ENCODE data around the gene ANKRD13D. TPM values are rescaled to one million over a fixed set of nuclear protein-coding genes. Genes with fewer than 3 reads are reported as not detected.

Gene ANKRD13D
- total and polyA plus RNA-seq, 2 experiments from 2014 or later, result 20.3 to 30.8 TPM

DNA sequence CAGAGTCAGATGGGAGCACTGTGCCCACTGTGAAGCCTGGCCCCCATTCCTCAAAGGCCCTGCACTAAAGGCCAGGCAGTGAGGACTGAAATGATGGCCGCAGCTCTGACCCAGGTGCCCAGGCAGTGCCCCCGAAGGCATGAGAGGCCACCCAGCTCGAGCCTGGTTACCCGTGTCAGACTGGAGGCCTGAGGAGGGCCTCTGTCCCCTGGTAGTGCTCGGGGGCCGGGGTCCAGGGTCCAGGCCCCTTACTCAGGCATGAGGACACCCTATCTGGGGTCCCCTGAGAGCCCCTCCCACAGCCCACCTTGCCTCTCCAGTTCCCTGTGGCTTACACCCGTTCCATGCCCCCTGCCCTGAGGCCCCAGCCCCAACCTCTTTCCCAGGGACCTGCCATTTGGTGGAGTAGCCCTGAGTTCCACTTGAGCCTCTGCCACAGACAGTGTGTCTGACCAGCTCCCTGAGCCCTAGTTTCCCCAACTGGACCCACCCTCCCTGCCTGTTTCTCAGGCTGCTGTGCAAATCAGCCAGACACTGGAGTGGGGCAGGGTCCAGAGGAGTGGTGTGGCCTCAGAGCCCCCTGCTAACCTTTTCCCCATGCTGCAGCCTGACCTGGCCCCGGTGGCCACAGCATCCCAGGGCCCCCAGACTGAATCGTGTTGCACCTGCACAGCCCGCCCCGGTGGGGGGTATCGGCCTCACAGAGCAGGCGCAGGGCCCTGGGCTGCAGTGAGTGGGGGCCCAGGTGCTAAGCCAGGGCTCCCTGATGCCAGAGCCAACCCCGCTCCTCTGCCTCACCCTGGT is 10.8 kb upstream of the ANKRD13D start (continued):
- TF ChIP-seq, protein P1, sequence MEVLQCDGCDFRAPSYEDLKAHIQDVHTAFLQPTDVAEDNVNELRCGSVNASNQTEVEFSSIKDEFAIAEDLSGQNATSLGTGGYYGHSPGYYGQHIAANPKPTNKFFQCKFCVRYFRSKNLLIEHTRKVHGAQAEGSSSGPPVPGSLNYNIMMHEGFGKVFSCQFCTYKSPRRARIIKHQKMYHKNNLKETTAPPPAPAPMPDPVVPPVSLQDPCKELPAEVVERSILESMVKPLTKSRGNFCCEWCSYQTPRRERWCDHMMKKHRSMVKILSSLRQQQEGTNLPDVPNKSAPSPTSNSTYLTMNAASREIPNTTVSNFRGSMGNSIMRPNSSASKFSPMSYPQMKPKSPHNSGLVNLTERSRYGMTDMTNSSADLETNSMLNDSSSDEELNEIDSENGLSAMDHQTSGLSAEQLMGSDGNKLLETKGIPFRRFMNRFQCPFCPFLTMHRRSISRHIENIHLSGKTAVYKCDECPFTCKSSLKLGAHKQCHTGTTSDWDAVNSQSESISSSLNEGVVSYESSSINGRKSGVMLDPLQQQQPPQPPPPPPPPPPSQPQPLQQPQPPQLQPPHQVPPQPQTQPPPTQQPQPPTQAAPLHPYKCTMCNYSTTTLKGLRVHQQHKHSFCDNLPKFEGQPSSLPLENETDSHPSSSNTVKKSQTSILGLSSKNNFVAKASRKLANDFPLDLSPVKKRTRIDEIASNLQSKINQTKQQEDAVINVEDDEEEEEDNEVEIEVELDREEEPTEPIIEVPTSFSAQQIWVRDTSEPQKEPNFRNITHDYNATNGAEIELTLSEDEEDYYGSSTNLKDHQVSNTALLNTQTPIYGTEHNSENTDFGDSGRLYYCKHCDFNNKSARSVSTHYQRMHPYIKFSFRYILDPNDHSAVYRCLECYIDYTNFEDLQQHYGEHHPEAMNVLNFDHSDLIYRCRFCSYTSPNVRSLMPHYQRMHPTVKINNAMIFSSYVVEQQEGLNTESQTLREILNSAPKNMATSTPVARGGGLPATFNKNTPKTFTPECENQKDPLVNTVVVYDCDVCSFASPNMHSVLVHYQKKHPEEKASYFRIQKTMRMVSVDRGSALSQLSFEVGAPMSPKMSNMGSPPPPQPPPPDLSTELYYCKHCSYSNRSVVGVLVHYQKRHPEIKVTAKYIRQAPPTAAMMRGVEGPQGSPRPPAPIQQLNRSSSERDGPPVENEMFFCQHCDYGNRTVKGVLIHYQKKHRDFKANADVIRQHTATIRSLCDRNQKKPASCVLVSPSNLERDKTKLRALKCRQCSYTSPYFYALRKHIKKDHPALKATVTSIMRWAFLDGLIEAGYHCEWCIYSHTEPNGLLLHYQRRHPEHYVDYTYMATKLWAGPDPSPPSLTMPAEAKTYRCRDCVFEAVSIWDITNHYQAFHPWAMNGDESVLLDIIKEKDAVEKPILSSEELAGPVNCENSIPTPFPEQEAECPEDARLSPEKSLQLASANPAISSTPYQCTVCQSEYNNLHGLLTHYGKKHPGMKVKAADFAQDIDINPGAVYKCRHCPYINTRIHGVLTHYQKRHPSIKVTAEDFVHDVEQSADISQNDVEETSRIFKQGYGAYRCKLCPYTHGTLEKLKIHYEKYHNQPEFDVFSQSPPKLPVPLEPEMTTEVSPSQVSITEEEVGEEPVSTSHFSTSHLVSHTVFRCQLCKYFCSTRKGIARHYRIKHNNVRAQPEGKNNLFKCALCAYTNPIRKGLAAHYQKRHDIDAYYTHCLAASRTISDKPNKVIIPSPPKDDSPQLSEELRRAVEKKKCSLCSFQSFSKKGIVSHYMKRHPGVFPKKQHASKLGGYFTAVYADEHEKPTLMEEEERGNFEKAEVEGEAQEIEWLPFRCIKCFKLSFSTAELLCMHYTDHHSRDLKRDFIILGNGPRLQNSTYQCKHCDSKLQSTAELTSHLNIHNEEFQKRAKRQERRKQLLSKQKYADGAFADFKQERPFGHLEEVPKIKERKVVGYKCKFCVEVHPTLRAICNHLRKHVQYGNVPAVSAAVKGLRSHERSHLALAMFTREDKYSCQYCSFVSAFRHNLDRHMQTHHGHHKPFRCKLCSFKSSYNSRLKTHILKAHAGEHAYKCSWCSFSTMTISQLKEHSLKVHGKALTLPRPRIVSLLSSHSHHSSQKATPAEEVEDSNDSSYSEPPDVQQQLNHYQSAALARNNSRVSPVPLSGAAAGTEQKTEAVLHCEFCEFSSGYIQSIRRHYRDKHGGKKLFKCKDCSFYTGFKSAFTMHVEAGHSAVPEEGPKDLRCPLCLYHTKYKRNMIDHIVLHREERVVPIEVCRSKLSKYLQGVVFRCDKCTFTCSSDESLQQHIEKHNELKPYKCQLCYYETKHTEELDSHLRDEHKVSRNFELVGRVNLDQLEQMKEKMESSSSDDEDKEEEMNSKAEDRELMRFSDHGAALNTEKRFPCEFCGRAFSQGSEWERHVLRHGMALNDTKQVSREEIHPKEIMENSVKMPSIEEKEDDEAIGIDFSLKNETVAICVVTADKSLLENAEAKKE (CRISPR knock-in tag; IDR thresholded peaks at IDR 0.05), result no peak
- TF ChIP-seq ZNF114 (CRISPR knock-in tag; IDR thresholded peaks at IDR 0.05) (no peak), ZNF331 (CRISPR knock-in tag; IDR thresholded peaks at IDR 0.05; ENCODE audit: low read depth) (no peak), STAT1 (IDR thresholded peaks at IDR 0.05; ENCODE audit: unreplicated experiment) (no peak), JUNB (IDR thresholded peaks at IDR 0.05; ENCODE audit: unreplicated experiment) (no peak), EZH2 (IDR thresholded peaks at IDR 0.05; ENCODE audit: low read depth, unreplicated experiment) (no peak)

DNA sequence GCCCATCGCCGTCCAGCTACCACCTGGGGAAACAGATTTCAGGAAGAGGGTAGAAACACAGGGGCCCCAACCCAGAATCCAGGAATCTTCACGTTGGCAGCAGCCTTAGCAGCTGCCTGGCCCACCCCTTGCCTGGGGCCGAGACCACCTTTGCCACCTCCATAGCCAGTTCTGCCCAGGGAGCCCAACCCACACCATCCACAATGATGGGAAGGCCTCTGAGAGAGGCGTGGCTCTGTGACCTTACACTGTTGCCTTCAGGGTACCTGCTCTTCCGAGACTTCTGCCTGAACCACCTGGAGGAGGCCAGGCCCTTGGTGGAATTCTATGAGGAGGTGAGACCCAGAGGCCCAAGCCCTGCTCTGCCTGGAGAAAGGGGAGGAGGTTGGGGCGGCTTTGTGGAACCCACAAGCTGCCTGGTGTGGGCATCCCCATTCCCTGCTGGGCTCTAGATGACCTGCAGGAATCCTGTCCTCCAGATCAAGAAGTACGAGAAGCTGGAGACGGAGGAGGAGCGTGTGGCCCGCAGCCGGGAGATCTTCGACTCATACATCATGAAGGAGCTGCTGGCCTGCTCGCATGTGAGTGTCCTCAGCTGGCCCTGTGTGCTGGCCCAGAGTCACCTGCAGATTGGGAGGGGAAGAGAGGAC is 10.0 kb upstream of the ANKRD13D start:
- H3K27ac ChIP-seq (ENCODE audit: low read depth), result no peak overlapping the region
- H2AFZ ChIP-seq, result no peak overlapping the region
- peaks cover 25% of the 10 kb centered on the region for H3K4me1 Mint-ChIP-seq
- H3K27me3 ChIP-seq (ENCODE audit: insufficient read depth), result no peaks in the 10 kb centered on the region
- no peak overlapping the region for H3K4me3 Mint-ChIP-seq
- ATAC-seq, result no peak
- H3K9me2 ChIP-seq (ENCODE audit: insufficient read depth), result no peaks in the 10 kb centered on the region
- peaks cover 7% of the 10 kb centered on the region for H3K36me3 ChIP-seq (ENCODE audit: insufficient read depth)
- peaks cover 20% of the 10 kb centered on the region for H3K79me2 ChIP-seq (replicated peaks; ENCODE audit: insufficient read depth)
- peaks cover 32% of the 10 kb centered on the region for H3K36me3 Mint-ChIP-seq (ENCODE audit: low read depth)
- DNase-seq (ENCODE audit: low spot score), result no peak
- peaks cover 12% of the 10 kb centered on the region; the same call in 1 of the 2 replicates for H3K4me1 ChIP-seq (ENCODE audit: insufficient read depth)
- peaks cover 11% of the 10 kb centered on the region for H3K27me3 Mint-ChIP-seq (ENCODE audit: insufficient read depth, low read depth, poor library complexity)
- no peak overlapping the region for H3K4me3 ChIP-seq
- no peaks in the 10 kb centered on the region for H3K9me3 Mint-ChIP-seq
- no peak overlapping the region for H3K4me2 ChIP-seq
- H4K20me1 ChIP-seq (replicated peaks; ENCODE audit: insufficient read depth), result no peaks in the 10 kb centered on the region; the same call in 1 of the 2 replicates
- H3F3A ChIP-seq (replicated peaks; ENCODE audit: low read depth), result peaks cover 11% of the 10 kb centered on the region
- no peak overlapping the region for H3K27ac Mint-ChIP-seq
- no peak for TF ChIP-seq JUNB (IDR thresholded peaks at IDR 0.05; ENCODE audit: unreplicated experiment)
- no peak for TF ChIP-seq STAT1 (IDR thresholded peaks at IDR 0.05; ENCODE audit: unreplicated experiment)
- TF ChIP-seq, protein P1 (CRISPR knock-in tag; IDR thresholded peaks at IDR 0.05), result no peak
